Urothelium cell line (cell line): ENCODE data around the gene WBP11.

Experiments
- DNase-seq: peaks from one replicate; pipeline ENCODE4 v3.0.0; 2011; ENCODE audit warnings: low spot score, mixed read lengths
- FAIRE-seq: peaks from 2 replicates; lab custom pipeline; 2011; peaks lifted over from hg19 to GRCh38; lab: Jason Lieb, UNC

Gene WBP11

DNA sequence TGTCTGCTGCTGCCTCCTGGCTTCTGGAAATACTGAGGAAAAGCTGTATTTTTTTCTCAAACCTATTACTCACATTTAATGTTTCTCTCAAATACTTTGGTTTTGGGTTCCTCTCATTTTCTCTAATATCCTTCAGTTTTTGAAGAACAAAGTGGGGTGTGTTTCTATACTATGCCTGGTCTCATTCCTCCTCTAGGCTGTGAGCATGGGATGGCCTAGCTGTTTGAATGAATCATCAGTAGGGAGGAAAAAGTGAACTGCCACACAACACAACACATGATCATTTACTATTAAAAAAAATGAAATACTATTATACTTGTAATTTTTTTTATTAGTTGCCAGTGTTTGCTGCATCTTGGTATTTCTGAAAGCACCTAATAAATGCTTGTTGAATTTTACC, 22.0 kb upstream of the WBP11 start:
- DNase-seq (no peak), FAIRE-seq (no peak)

DNA sequence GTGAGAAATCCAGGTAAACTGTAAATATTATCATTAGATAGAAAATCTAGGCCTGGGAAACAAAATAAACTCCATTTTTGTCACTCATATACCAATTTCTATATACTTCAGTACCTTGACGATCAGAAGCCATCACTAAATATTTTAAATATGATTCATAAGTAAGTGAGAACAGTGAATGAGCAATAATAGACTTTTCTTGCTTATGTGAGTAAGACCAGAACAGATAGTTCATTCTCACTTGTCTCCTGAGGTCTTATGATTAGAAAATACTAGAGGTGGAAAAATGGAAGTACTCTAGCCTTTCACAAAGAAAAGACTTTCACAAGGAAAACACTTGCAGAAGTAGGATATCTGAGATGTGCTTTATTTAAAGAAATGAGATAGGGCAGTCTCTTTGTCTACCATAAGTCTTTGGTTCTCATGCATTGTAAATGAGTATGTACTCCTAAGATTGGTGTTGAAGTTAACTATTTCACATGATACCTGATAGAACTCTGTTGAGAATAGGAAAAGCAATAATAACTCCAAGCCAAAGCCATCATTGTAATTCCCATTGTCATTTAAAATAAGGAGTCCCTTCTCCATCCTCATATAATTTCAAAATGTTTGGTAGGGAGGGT, 20.8 kb upstream of the WBP11 start:
- FAIRE-seq (no peak), DNase-seq (no peak)

DNA sequence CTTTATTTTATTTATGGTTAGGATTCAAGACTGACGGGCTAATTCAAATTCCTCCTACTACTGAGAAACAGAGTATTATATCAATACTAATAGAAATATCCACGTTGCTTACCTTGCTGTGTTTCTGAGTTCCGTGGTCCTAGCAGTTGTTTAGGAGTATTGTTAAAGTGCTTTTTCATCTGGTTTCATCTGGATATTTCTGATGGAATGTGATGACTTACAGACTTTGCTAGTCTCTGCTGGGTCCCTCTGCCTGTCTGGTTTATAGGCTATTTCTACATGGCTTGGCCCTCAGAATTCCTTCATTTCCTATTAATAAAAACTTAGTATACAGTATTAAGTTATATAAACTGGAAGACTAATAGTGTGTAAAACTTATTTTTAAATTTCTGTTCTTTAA, 10.7 kb upstream of the WBP11 start, which contains the start of gene SMCO3:
Gene SMCO3, minus strand, starts transcription at position 169 of the 400 bp plus-strand sequence. CDS start 7,502 bp downstream, outside the sequence.
- no peak for DNase-seq

DNA sequence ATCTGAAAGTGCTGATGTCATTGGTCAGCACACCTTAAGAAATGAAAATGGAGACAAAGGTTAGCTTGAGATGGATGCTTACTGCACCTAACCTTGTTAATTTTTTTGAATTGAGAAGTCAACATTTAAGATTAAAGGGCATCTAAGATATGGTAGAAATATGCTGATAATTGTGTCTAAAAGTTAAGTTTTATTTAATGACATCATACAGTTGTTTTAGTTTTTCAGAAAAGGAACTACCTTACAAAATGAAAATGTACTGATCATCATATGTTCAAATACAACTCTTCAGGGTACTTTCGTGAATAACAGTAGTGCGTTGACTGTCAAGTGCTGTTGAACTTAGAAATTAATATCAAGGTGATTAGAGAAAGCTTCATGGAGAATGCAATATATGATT, 8.2 kb upstream of the WBP11 start:
- DNase-seq (no peak), FAIRE-seq (no peak)

More for the DNA sequence above, 10.7 kb upstream of the WBP11 start, which contains the start of gene SMCO3:
- no peak for FAIRE-seq

DNA sequence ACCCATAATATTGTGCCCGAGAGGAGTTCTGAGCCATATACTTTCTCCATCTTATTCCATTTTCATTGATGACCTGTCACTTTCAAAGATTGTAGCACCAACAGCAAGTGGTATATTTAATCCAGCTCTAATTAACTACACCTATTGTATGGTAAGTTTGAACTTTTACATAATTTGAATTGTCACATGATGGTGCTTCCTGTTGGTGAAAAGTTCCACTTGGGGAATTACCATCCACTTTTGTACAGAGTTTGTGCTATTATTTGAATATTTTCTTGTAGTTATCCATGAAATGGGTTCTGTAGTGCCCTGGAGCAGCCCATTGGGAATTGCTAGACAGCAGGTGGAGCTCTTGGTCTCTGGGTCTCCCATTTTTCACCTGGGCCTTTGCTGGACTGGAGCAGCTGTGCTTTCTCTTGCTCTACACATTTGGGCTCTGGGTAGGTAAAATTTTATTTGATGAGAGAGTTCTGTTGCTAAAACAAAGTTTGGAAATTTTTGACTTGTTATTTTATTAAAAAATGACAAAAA, 7.7 kb upstream of the WBP11 start:
- peak; percentile 49 for DNase-seq
- FAIRE-seq = peak; percentile 30

DNA sequence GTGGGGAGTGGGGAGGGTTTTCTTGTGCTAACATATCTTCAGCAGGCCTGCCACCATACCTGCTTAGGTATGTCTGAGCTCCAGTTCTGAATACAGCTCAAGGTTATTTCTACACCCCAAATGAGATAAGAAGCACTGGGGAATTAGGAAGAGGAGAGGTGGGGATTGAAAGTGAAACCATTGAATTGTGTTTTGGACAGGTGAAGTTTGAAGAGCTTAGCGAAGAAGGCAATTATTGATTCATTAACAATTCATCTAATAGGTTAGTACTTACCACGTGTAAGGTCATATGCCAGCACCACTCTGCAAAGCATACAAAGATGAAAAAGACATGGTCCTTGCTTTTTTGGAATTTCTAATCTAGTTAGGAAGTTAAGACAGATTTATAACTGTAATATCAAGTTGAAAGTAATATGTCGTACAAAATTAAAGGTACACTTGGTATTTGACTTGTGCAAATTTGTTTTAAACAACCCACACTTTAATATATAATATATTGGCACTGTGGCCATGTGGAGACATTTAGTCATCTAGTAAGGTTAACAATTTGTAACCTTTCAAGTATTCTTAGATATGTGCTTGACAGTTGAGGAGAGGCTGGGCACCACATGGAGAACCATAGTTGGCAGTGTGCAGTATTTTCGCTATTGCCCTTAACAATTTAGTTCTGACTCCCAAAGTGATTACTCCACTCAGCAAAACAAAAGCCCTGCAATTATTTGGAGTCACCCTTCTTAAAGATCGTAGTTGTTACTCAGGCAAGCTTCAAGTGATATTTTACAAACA, 7.1 kb upstream of the WBP11 start:
- FAIRE-seq = no peak
- DNase-seq = no peak

DNA sequence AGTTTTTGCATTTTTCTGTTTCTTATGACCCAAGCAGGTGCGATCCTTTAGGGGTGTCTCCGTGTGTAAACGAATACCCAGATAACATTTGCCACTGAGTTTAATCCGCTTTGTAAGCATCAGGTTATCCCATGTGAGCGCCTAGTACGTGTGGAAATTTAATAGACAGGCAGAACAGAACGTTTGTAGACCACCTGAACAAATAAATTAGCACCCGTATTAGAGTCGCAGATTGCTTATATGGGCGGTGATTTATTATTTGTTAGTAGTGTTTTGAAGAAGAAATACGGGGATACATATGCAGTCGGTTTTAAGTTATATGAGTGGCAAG, 517 bp upstream of the WBP11 start:
- FAIRE-seq (no peak), DNase-seq (no peak)

DNA sequence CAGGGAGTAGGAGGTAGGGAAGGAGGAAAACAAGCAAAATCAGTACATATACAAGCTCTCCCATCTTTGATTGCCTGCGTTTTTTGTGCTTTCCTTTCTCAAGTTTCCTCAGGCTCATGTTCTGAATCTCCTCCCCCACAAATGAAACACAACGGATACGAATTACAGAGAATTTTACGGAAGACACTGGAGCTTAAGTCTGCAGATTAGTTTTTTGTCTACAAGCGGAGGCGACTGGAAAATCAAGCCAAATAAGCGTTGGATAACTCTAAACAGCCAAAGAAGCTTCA, 612 bp downstream of the WBP11 start:
- no peak for DNase-seq
- no peak for FAIRE-seq

DNA sequence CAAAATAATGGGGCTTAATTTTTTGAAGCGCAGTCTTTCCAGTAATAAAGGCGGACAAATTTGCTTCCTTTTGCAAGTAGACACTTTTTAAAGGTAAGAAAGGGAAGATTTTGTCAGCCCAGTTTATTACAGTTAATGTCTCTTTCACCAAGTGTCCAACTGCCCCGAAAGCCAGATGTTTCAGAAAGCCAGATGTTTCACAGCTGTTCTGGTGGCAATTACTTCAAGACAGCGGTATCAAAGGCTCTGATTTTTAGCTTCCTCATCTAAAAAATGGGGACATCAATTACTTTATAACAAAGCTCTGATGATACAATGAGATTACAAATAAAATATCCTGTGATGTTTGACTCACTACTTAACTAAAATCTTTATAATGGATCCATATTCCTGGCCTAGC, 1.0 kb downstream of the WBP11 start:
- FAIRE-seq (no peak), DNase-seq (no peak)

DNA sequence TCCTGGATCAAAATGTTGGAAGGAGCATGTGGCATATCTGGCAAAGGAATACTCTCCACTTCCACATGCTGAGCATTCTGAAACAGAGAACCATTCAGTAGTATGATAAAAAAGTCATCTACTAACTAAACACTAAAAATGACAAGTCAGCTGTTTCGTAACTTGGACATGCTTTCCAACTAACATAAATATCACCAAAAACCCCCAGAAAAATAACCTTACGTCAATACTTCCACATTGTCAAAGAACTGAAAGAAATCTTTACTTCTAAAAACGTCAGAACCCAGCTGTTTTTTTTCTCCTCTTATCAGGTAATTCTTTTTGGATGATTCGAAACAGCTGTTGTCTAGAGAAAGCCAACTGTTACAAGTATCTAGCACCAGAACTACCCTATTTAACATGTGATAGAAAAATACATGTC, 8.2 kb downstream of the WBP11 start:
- FAIRE-seq (no peak), DNase-seq (no peak)

DNA sequence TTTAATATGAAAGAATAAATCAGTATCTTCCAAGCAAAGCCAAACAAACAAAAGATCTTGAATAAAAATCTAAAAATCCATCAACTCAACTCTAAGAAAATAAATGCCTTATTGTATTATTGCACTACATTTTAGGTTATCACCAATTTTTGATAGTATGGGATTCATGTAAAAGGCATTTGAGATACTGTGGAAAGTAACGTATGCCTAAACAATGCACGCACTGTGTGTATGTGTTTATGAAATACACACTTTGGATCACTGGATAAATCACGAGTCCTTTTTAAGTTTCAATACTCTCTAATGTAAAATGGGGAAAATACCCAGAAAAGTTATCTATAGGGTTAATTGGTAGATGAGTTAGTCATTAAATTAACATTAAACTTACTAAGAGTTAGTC, 17.7 kb downstream of the WBP11 start:
- DNase-seq (no peak), FAIRE-seq (no peak)

DNA sequence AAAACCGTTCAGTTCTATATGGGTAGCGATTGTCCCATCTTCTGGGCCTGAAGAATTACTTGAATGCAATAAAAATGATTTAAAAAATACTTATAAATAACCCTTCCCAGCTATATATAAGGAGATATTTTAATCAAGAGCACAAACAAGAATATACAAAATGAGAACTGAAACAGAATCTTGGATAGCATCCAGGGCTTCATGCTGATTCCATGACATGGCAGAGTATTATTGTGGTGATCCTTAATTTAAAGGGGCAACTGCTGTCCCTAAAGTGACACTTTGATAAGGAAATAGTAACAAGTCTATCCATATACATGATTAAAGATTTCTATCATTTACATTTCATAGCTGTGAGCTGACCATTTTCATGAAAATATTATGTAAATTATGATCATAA, 18.8 kb downstream of the WBP11 start:
- FAIRE-seq (no peak), DNase-seq (no peak)

DNA sequence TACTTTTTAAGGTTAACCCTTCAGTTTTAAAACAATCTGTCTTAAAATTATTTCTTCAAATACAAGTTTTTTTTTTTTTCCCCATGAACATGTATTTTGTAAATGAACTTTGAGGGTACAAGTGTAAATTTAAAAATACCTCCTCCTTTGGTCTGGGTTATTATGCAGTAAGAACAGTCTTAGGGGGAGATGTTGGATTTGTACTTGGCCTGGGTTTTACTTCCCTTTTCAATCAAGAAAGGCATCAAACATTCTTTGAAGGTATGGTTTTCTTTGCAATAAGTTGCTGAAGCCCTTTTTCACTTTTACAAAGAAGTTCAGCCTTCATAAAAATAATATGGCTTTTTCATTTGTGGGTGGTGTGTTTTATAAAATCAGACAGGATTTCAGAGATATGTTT, 20.5 kb downstream of the WBP11 start:
- no peak for DNase-seq
- FAIRE-seq = no peak

DNA sequence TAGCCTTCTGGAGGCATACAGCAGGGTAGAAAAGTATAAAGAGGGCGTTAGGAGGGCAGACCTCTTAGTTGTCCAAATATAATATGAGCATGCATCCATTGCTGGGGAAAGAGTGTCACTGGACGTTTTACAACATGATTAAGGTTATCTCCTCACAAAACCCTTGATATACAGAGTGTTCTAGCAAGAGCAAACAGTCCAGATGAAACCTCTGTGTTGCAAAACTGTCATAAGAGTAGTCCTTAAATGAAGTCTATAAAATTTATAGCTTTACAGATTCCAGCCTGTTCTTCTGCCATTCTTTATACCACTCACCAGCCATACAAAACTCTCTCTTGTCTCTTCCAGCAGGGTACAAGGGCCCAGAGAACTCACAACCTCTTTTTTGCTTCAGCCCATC, 21.7 kb downstream of the WBP11 start:
- no peak for DNase-seq
- FAIRE-seq = no peak

DNA sequence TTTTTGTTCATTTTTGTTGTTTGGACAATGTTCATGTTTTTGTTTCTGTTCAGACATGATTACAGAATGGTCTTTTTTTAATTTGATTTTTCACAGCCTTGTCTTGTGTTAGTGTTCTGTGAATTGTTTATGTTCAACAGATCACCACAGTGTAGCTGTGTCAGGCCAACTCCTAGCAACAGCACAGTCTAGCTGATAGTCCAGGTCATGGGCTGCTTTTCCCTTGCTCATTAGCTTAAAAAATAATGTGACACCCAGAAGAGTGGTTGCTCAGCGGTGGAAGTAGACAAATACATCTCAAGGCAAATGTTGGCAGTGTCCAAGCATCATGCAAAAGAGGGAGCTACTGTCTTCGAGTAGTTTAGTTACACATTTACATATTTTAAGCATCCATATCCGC, 22.4 kb downstream of the WBP11 start:
- DNase-seq (no peak), FAIRE-seq (peak; percentile 17)

DNA sequence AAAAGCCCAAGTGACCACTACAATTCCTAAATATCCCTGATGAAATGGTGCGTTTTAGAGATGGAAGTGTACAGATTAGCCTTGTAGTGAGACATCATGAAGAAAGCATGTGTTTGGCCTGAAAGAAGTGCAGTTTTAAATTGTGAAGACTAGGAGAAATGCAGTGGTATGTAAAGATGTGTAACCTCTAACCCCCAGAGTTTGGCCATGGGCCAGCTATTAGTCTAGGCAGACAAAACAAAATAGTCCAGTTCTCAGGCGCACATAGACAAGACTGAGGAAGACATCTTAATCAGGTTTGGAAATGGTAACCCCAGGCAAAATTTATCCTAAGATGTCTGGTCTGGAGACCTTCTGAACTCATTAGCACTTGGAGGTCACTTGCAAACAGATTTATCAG, 23.4 kb downstream of the WBP11 start:
- no peak for DNase-seq
- no peak for FAIRE-seq

DNA sequence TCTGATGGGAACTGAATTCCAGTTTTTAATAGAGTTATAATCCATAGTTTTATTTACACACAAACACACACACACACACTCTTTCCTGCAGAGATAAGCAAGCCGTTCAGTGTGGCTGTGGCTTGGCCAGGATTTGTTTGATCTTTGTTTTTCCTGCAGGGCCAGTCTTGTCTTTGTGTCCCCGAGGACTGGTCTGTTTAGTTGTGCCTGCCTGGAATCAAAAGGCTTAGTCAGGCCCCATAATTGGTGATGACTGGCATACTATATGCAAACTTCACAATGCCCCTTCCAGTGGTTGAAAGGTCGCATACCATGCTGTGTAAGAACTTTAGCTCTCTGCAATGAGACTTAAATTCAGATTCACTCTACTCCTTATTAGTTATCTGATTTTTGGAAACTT, 26.0 kb downstream of the WBP11 start:
- DNase-seq = no peak
- FAIRE-seq = no peak

DNA sequence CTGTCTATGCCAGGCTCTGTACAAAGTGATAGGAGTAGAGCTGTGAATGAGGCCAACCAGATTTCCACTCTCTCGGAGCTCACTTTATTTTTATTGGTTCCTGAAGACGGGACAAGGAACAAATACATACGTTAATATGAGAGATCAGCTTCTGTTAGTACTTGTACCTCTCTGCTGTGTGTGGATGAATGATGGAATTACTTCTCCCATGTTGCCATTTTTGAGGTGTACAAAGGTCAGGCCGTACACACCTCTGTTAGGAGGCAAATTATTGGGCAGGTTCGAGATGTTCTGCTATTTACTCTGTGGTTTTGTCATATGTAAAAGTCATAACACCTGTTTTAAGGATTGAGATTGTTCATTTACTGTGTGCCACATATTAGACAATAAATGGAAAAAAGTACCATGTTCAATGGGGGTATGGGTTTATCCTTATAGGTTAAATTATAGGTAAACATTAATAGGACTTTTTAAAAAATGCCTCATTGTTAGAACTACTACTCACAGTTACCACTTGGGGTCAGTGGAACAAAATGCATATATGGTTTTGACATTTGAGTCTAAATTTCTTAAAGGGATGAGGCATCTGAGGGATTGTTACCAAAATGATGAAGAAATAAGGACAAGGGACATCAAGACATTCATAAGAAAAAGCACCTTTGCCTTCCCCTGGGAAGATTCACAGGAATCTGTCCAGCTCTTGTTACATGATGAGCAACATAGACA, 26.9 kb downstream of the WBP11 start:
- DNase-seq (no peak), FAIRE-seq (no peak)

DNA sequence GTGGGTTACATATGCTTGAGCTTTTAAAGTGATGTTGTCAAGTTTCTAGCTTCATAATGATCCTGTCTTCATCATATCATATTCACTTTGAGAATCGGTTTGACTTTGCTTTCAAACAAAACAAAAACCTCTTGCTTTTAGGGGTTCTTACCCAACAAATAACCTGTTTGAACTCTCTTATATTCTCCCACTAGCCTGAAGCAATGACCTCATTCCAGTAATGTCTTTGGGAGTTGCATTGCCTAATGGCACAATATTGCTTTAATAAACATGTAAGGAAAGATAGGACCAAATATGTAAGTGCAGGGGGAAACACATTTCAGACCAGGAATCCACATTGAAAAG, 27.7 kb downstream of the WBP11 start:
- no peak for FAIRE-seq
- no peak for DNase-seq

DNA sequence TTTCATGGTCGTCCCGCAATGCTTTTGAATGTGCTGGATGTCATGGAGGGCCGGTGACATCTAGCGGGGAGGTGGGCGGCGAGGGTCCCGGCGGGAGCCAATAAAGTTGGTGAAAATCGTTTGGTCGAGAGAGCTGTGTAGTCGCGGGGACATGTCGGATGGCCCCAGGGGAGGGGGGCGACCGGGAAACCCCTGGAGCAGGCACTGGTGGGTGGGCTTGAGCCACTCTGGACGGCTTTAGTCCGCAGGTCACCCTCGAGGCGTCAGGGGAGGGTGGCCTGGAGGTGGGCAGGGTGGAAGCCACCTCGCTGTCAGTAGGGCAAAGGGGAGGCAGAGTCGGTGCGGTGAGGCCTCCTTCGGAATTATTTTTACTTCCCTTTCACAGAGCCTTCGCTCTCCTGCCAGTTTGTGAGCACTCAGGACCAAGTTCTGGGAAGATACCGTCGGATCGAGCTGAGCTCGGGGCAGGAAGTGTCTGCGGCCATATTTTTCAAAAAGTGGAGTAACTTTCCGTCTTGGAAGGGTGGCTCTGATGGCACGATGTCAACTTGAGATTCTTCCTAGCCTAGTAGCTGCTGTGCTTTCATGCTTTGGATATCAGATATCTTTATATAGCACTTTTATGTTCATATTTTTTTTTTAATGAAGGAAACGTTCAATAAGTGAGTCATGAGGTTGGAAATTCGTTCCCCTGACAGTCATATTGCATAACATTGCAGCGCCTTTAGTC, 28.2 kb downstream of the WBP11 start:
- DNase-seq (no peak), FAIRE-seq (no peak)
